CD4-positive, alpha-beta T cell treated with Interleukin-10 for 1 hour (primary cell): ENCODE data around the gene MGMT.

Experiments used
- DNase-seq: peaks from one replicate; pipeline ENCODE4 v3.0.0-alpha.2; 2020

The MGMT gene

DNA sequence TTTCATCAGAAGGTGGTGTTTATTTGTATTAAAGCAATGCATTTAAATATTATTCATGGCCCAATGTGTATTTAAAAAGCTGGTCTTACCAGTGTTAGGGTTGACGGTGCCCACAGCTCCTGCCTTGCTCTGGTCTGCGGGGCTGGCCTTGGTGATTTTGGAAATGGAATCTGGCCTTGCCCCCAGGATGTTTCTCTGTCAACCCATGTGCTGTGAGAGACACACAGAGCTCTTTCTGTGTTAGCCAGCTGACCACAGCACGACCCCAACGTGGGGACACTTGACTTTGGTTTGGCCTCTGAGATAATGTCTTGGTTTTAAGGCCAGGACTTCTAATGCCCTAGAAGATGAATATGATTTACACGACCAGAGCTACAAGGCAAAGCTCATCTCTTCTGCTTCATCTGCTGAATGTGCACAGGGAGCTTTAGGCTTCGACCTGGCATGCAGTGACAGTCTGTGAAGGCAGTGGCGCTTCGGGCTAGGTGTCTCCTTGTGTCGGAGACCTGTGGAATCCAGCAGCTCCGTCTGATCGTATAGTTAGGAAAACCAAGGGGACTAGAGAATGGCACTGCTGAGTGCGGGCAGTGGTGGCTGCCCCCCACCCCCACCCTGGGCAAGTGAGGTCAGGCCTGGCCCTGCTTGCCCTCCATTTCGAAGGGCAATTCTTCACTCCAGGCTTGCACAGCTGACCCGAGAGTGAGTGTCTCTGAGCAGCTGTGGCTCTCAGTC, 250.9 kb downstream of the MGMT start:
- no peak for DNase-seq

DNA sequence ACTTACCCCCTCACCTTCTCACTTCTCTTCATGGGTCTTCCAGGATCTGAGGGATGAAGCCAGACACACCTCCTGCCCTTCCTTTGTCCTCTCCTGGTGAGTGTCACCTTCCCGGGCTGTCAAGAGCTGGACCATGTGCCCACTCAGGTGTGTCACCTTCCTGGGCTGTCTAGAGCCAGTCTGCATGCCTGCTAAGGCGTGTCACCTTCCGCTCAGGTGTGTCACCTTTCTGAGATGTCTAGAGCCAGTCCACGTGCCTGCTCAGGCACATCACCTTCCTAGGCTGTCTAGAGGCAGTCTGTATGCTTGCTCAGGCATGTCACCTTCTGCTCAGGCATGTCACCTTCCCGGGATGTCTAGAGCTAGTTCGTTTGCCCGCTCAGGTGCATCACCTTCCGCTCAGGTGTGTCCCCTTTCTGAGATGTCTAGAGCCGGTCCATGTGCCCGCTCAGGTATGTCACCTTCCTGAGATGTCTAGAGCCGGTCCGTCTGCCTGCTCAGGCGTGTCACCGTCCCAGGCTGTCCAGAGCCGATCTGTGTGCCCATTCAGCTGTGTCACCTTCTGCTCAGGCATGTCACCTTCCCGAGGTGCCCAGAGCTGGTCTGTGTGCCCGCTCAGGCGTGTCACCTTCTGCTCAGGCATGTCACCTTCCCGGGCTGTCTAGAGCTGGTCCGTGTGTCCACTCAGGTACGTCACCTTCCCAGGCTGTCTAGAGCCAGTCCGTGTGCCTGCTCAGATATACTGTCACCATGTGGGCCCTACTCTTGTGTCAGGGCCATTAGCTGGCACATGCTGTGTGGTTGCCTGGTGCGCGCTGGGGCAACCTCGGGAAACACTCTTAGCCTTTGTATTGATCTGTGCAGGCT, 251.7 kb downstream of the MGMT start:
- DNase-seq, result no peak

DNA sequence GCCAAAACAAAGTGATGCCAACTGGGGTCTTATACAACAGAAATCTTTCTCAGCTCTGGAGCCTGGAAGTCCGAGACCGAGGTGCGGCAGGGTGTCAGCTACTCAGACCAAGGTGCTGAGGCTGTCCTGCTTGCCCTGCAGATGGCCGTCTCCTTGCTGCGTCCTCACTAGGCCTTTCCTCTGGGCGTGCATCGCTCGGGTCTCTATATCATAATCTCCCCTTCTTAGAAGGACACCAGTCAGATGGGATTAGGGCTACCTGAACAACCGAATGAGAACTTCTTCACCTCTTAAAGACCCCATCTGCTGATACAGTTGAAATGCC, 252.3 kb downstream of the MGMT start:
- no peak for DNase-seq

DNA sequence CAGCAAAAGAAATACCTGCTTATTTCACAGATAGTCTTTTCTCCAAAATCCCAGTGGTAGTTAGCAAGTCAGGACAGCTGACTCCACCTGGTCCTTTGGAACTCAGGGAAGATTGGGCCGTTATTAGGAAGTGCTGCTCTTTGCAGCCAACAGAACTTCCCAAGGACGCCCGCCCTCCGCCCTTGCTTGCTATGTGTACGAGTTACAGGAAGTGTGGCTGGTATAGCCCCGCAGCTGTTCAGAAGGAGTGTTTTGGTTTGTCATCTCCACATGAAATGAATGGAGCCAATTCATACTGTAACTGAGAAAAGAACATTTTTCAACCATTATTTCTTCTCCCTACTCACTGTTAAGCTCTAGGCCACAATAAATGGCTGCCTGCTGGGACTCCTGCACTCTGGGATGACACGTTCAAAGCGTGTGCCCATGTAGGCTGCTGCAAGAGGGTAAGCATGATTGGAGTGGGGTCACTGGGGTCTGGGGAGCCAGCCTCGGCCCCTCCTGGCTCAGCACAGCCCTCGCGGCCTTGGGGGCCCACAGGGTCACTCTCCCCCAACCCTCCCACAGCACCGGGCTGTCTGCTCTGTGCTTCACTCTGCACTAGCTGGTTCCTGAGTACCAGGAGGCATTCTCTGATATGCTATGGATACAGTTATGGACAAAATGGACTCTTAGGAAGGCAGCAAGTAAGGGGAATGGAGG, 253.0 kb downstream of the MGMT start:
- DNase-seq, result no peak

DNA sequence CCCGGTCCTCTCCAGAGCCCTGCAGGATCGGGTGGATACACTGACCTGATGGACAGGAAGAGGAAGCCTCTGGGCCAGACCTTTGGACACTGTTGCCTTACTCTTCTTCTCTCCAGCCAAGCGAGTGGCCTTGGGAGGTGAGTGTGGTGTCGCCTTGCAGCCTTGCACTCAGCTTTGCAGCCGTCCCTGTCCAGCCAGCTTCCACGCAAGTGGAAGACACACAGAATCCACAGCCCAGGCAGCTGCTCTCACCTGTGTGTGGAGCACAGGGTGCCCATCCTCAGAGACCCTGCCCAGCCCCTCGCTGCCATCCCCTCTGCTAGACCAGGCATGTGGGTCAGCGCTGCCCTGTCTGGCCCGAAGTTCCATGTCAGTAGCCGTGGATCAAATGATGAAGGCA, 258.0 kb downstream of the MGMT start:
- DNase-seq, result no peak

DNA sequence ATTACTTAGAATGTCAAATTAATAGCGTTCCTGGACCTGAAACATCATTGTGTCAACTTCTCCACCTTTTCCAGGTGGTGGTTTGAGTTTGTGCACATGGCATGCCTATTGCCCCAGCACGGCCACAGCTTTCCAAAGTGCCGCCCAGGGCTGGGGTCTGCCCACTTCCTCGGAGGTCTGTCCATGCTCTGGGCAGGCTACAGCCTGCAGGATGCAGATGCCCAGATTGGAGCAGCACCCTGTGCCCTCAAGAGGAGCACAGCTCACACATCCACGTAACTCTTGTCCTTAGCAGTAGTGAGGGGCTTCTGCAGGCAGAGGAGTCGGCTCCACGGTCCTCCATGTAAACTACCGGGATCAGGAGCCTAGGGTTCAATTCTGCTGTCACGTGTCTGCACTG, 258.4 kb downstream of the MGMT start:
- no peak for DNase-seq

- DNase-seq, result no peak
These were observed 259.0 kb downstream of the MGMT start for GRCh38 chr10:129725890-129726631.

GRCh38 chr10:129727071-129727470, 260.0 kb downstream of the MGMT start:
- no peak for DNase-seq

GRCh38 chr10:129727495-129727894, 260.5 kb downstream of the MGMT start:
- no peak for DNase-seq

GRCh38 chr10:129728246-129728820, 261.3 kb downstream of the MGMT start:
- DNase-seq, result no peak

GRCh38 chr10:129728905-129729795, 262.1 kb downstream of the MGMT start:
- no peak for DNase-seq

DNA sequence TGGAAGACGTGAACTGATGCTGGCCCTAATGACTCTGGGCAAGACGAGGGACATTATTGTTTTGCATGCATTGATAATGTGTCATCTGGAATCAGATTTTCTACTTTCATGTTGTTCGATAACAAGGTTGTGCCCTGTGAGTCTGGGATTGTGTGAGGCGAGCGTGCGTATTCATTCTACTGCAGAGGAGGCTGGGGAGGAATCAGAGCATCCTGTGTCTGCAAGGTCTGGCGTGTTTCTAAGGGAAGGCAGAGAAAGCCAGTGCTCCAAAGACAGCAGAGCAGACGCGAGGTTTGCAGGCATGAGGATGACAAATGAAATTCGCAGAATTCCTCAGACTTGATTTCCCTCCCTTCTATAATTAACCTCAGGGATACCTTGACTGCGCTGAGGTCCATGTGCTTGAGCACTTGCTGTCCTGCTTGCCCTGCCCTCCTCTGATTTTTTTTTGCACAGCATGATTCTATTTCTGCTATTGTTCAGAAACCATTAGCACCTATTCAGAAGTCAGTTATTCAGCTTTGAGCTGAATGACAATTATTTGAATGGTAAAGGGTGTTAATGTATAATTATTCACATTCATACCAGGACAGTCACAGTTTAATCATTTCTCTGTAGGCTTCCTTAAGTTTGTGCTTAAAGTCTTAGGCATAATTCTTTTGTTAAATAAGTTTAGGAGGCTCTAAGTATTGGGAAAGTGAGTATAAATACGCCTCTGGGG, 263.4 kb downstream of the MGMT start:
- DNase-seq, result no peak

DNA sequence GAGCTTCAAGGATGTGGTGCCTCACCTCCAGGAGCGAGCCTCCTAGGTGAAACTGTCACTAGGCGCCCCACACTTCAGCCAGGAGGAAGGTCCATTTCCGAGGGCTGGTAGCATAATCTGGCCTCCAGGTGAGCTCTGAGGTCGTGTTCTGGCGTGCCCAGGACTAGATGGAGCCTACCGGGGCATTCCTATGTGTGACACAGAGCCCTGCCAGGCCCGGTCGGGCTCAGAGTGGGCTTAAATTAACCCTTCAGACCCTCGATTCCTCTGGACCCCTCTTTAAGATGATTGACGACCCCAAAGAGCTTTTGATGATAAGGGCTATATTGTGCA, 263.9 kb downstream of the MGMT start:
- DNase-seq, result no peak

GRCh38 chr10:129740532-129741279, 273.7 kb downstream of the MGMT start:
- DNase-seq, result no peak

DNA sequence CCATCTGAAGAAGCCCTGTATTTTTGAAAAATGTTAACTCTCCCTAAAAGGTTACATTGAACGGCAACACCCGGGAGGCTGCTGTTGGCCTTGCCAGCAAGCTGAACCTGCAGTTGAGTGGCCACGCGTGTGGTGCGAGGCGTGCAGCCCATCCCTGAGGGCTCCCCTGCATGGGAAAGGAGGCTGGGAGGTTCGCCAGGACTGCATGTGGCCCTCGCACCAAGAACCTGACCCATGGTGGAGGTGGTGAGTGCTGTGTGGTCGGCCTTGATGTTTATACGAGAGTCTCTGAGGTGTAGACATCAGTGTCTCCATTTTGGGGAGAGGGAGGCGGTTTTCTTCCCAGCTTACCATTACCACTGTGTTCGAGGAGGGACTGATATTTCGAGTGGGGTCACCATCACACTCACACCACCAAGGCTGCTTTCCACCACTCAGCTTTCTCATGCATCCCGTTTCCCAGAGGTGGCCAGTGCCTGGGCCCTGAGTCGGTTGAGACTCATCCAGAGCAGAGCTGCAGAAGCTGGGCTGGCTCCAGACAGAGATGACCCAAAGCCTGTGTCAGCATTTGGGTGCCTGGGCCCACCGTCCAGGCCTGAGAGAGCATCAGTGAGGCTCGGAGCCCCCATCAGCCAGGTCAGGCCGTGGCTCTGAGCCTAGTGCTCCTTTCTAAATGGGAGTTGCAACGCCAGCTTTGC, 274.4 kb downstream of the MGMT start:
- no peak for DNase-seq

GRCh38 chr10:129741978-129742741, 275.1 kb downstream of the MGMT start:
- DNase-seq, result no peak

DNA sequence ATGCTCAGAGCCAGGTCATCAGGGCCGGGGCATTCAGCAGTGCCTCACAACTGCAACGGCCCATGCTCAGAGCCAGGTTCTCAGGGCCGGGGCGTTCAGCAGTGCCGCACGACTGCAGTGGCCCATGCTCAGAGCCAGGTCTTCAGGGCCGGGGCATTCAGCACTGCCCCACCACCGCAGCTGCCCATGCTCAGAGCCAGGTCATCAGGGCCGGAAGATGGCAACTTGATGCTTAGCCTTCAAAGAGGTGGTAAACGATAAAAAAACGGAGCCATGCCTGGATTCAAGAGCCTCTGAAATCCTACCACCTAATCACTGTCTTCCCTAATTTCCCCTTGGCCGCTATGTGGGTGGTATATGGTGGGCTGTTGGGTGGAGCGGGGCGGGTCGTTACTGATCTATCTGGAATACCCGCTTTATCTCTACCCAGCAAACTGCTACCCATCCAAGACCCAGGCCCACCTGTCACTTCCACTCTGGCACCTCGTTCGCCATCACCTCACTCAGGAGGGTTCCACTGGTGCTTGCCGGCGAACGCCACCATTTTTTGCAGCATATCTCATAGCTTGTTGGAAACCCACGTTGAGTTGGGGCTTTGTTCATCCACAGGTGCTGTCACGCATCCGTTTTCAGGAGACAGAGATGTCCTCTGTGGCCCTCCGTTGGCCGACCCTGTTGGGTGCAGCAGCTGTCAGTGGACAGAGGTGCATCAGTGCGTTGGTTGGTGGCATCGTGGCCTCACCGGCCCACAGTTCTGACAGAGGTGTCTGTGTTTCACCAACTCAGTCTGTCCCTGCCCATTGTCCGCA, 275.9 kb downstream of the MGMT start:
- no peak for DNase-seq

- no peak for DNase-seq
These were observed 276.7 kb downstream of the MGMT start for GRCh38 chr10:129743738-129744133.
